ENCODE measurements around the gene TMEM8B.

TMEM8B gene

GRCh38 chr9:35812025-35812602 lies 16.9 kb upstream of the TMEM8B start, which contains the start of gene SPAG8:
SPAG8 (minus strand) TSS chr9:35812262; CDS start chr9:35812147, 115 bp downstream.
- peak; percentile 96 for DNase-seq

GRCh38 chr9:35813434-35814105 lies 15.5 kb upstream of the TMEM8B start:
- peak; percentile 35 for DNase-seq

- DNase-seq = peak; percentile 34
Measured at GRCh38 chr9:35814106-35814840, 14.8 kb upstream of the TMEM8B start.

- peak; percentile 99 for DNase-seq
Measured at GRCh38 chr9:35814841-35815543, 14.0 kb upstream of the TMEM8B start, which contains the start of gene HINT2. HINT2 (minus strand) TSS chr9:35815042; CDS start chr9:35814979, 63 bp downstream.

GRCh38 chr9:35816708-35817107 lies 12.3 kb upstream of the TMEM8B start:
- DNase-seq = no peak

GRCh38 chr9:35818341-35818740 lies 10.7 kb upstream of the TMEM8B start:
- DNase-seq = no peak

- DNase-seq = peak; percentile 85
Measured at GRCh38 chr9:35820076-35820475, 9.0 kb upstream of the TMEM8B start.

GRCh38 chr9:35822926-35823325 lies 6.1 kb upstream of the TMEM8B start:
- no peak for DNase-seq

GRCh38 chr9:35826071-35826701 lies 2.8 kb upstream of the TMEM8B start:
- peak; percentile 65 for DNase-seq

GRCh38 chr9:35827486-35827885 lies 1.5 kb upstream of the TMEM8B start:
- DNase-seq = peak; percentile 70

- DNase-seq = no peak
Measured at GRCh38 chr9:35828716-35829083, 328 bp upstream of the TMEM8B start, which contains the start of gene FAM221B. FAM221B (minus strand) TSS chr9:35828732; CDS start chr9:35826161, 2,571 bp downstream.

GRCh38 chr9:35829764-35830096 lies 702 bp downstream of the TMEM8B start:
- no peak for DNase-seq

GRCh38 chr9:35831040-35831439 lies 2.0 kb downstream of the TMEM8B start:
- no peak for DNase-seq

- DNase-seq = no peak
Measured at GRCh38 chr9:35832814-35833213, 3.8 kb downstream of the TMEM8B start.

GRCh38 chr9:35834260-35835215 lies 5.5 kb downstream of the TMEM8B start:
- no peak for DNase-seq

GRCh38 chr9:35835216-35835632 lies 6.2 kb downstream of the TMEM8B start:
- no peak for DNase-seq

- no peak for DNase-seq
Measured at GRCh38 chr9:35835766-35836165, 6.7 kb downstream of the TMEM8B start.

GRCh38 chr9:35836595-35836994 lies 7.6 kb downstream of the TMEM8B start:
- no peak for DNase-seq

GRCh38 chr9:35839926-35840325 lies 10.9 kb downstream of the TMEM8B start:
- no peak for DNase-seq

GRCh38 chr9:35840881-35841644 lies 12.0 kb downstream of the TMEM8B start:
- no peak for DNase-seq

GRCh38 chr9:35841645-35841900 lies 12.5 kb downstream of the TMEM8B start:
- no peak for DNase-seq
